PC-9 (cell line): ENCODE results near the gene ARID4A. TPM values are rescaled to one million over a fixed set of nuclear protein-coding genes. Genes with fewer than 3 reads are reported as not detected.
A peak's percentile ranks its signal among the peaks of the same experiment; 100 is the strongest.
"Not testable (repeated sequence)": the region's sequence is repeated elsewhere in the genome, so short reads cannot be mapped to it uniquely, and the experiment has no call there.

Experiments
- BruUV-seq: library from RNA; stranded (reverse); fragments of 400-500 nt; replicated peaks from 2 replicates; lab custom pipeline; 2021; lab: Mats Ljungman, UMichigan
- CTCF ChIA-PET: fragments of 300-600 bp; sonication (Branson Sonifier 250); formaldehyde crosslinking; loops from one replicate; lab custom pipeline; 2022; ENCODE audit warnings: antibody characterized with exemption; lab: Charles Lee
- POLR2A ChIA-PET: fragments of 300-600 bp; sonication (Branson Sonifier 250); formaldehyde crosslinking; loops from one replicate; lab custom pipeline; 2022; ENCODE audit warnings: antibody characterized with exemption; ENCODE audit not compliant: unreplicated experiment; lab: Charles Lee
- DNase-seq, 2 experiments: peaks; one replicate each; pipeline versions ENCODE4 v3.0.0 to v3.0.0-alpha.2; 2015 to 2022; ENCODE audit warnings: mixed read lengths in 1 of 2
- H2AFZ ChIP-seq: fragments of 200-600 bp; sonication (generic); 2 replicates; pipeline ENCODE4 v1.8.1; 2017; ENCODE audit warnings: antibody characterized with exemption
- H3F3A ChIP-seq: fragments of 200-600 bp; sonication (generic); 2 replicates; pipeline ENCODE4 v1.8.1; 2017; ENCODE audit warnings: antibody characterized with exemption, mild to moderate bottlenecking, low read depth; ENCODE audit not compliant: insufficient read depth
- H3K27ac ChIP-seq: fragments of 200-600 bp; sonication (generic); 2 replicates; pipeline ENCODE4 v1.6.1; 2016; ENCODE audit warnings: mixed run types
- H3K27me3 ChIP-seq: fragments of 200-600 bp; sonication (generic); 2 replicates; pipeline ENCODE4 v1.6.1; 2016; ENCODE audit warnings: low read depth, mixed run types; ENCODE audit not compliant: insufficient read depth
- H3K36me3 ChIP-seq: fragments of 200-600 bp; sonication (generic); 2 replicates; pipeline ENCODE4 v1.6.1; 2016; ENCODE audit warnings: low read depth, mixed run types
- H3K4me1 ChIP-seq: fragments of 200-600 bp; sonication (generic); replicated peaks from 2 replicates; pipeline ENCODE4 v1.6.1; 2016; ENCODE audit warnings: mixed run types; ENCODE audit not compliant: insufficient read depth
- H3K4me2 ChIP-seq: fragments of 200-600 bp; sonication (generic); 2 replicates; pipeline ENCODE4 v1.6.1; 2017; ENCODE audit warnings: mixed run types
- H3K4me3 ChIP-seq: fragments of 200-600 bp; sonication (generic); 2 replicates; pipeline ENCODE4 v1.6.1; 2016; ENCODE audit warnings: mixed run types
- H3K79me2 ChIP-seq: fragments of 200-600 bp; sonication (generic); 2 replicates; pipeline ENCODE4 v1.6.1; 2017; ENCODE audit warnings: low read depth, mixed run types
- H3K9me2 ChIP-seq: fragments of 200-600 bp; sonication (generic); 2 replicates; pipeline ENCODE4 v1.8.1; 2017; ENCODE audit warnings: mild to moderate bottlenecking; ENCODE audit not compliant: insufficient read depth
- H3K9me3 ChIP-seq: fragments of 200-600 bp; sonication (generic); 2 replicates; pipeline ENCODE4 v1.8.1; 2016; ENCODE audit warnings: low read depth; ENCODE audit not compliant: insufficient read depth
- H4K20me1 ChIP-seq: fragments of 200-600 bp; sonication (generic); 2 replicates; pipeline ENCODE4 v1.8.1; 2017; ENCODE audit not compliant: insufficient read depth
- EZH2 ChIP-seq: fragments of 200-600 bp; sonication (generic); IDR thresholded peaks from 2 replicates; pipeline ENCODE4 v1.8.0; 2017; ENCODE audit warnings: antibody characterized with exemption, low read depth
- intact Hi-C: fragments of 100-400 bp; cut with micrococcal nuclease; formaldehyde crosslinking; loops from one replicate; pipeline ENCODE4 v1.10.0; 2022; ENCODE audit not compliant: unreplicated experiment
- total RNA-seq: library from RNA; stranded (reverse); gene quantifications from 2 replicates; pipeline ENCODE4 v1.2.3, GENCODE V29; 2021
- TF ChIP-seq, protein P1 (sequence below): fragments of 200-600 bp; sonication (generic); conservative IDR thresholded peaks from 2 replicates; pipeline ENCODE4 v1.6.1; 2017; ENCODE audit warnings: mixed run types, antibody characterized with exemption, mild to moderate bottlenecking, moderate library complexity

The ARID4A gene
- total RNA-seq, 1 experiment from 2014 or later: 22.2 TPM

- intact Hi-C loops: no loop called here
- no peaks in the 10 kb centered on the region for H3K9me2 ChIP-seq
- no peaks in the 10 kb centered on the region for H3K9me3 ChIP-seq
- ChIA-PET CTCF (no interaction called here), POLR2A (no interaction called here)
- no peaks in the 10 kb centered on the region for H3K4me1 ChIP-seq
- peaks cover 6% of the 10 kb centered on the region for H3K36me3 ChIP-seq
- TF ChIP-seq, protein P1, sequence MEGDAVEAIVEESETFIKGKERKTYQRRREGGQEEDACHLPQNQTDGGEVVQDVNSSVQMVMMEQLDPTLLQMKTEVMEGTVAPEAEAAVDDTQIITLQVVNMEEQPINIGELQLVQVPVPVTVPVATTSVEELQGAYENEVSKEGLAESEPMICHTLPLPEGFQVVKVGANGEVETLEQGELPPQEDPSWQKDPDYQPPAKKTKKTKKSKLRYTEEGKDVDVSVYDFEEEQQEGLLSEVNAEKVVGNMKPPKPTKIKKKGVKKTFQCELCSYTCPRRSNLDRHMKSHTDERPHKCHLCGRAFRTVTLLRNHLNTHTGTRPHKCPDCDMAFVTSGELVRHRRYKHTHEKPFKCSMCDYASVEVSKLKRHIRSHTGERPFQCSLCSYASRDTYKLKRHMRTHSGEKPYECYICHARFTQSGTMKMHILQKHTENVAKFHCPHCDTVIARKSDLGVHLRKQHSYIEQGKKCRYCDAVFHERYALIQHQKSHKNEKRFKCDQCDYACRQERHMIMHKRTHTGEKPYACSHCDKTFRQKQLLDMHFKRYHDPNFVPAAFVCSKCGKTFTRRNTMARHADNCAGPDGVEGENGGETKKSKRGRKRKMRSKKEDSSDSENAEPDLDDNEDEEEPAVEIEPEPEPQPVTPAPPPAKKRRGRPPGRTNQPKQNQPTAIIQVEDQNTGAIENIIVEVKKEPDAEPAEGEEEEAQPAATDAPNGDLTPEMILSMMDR: no peak
- TF ChIP-seq EZH2: no peak
- no peaks in the 10 kb centered on the region for H3F3A ChIP-seq
- BruUV-seq: no TSS peak
- no peaks in the 10 kb centered on the region for H3K27me3 ChIP-seq
- no peak overlapping the region for H2AFZ ChIP-seq
- DNase-seq: no peak
- H4K20me1 ChIP-seq: no peaks in the 10 kb centered on the region; the same call in 1 of the 2 replicates
- no peak overlapping the region for H3K27ac ChIP-seq
- H3K4me2 ChIP-seq: no peak overlapping the region
- no peak overlapping the region for H3K4me3 ChIP-seq
- H3K79me2 ChIP-seq: no peaks in the 10 kb centered on the region
Observed at GRCh38 chr14:58356268-58356667, 57.9 kb downstream of the ARID4A start.

DNA sequence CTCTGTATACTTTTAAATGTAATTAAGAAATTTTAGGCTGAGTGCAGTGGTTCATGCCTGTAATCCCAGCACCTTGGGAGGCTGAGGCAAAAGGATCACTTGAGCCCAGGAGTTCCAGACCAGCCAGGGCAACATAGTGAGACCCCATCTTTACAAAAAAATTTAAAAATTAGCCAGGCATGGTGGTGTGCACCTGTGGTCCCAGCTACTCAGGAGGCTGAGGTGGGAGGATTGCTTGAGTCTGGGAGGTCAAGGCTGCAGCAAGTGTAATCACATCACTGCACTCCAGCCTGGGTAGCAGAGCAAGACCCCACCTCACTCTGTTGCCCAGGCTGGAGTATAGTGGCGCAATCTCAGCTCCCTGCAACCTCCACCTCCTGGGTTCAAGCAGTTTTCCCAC, 63.9 kb downstream of the ARID4A start:
- BruUV-seq, H3K4me3 ChIP-seq, H3K9me3 ChIP-seq, H3K27me3 ChIP-seq, H3K27ac ChIP-seq, H3K4me2 ChIP-seq, DNase-seq, H3F3A ChIP-seq, H3K79me2 ChIP-seq, H3K4me1 ChIP-seq, H4K20me1 ChIP-seq, H3K9me2 ChIP-seq, POLR2A ChIA-PET, H2AFZ ChIP-seq: not testable (repeated sequence)
- intact Hi-C loops: loop anchor here (2.0 kb wide), 1 partner anchor 253 kb away; no protein-coding TSS in a partner anchor
- peaks cover 12% of the 10 kb centered on the region for H3K36me3 ChIP-seq
- CTCF ChIA-PET: interaction anchor here (0.6 kb wide), 1 partner anchor 14 kb away, joined by 3 read pairs; no protein-coding TSS in a partner anchor

- ChIA-PET CTCF (interaction anchor here (0.6 kb wide), 1 partner anchor 14 kb away, joined by 3 read pairs; no protein-coding TSS in a partner anchor), POLR2A (no interaction called here)
- no TSS peak for BruUV-seq
- no peak for DNase-seq
- Histone ChIP-seq H3K27me3 (no peaks in the 10 kb centered on the region), H3K9me2 (no peaks in the 10 kb centered on the region), H4K20me1 (no peaks in the 10 kb centered on the region), H3F3A (no peaks in the 10 kb centered on the region), H3K4me2 (no peak overlapping the region), H3K79me2 (no peaks in the 10 kb centered on the region), H3K9me3 (no peaks in the 10 kb centered on the region), H3K27ac (no peak overlapping the region), H3K4me1 (no peaks in the 10 kb centered on the region), H3K4me3 (no peak overlapping the region), H3K36me3 (peaks cover 12% of the 10 kb centered on the region), H2AFZ (no peak overlapping the region)
- intact Hi-C loops: loop anchor here (2.0 kb wide), 1 partner anchor 254 kb away; no protein-coding TSS in a partner anchor
- TF ChIP-seq, protein P1: peak; percentile 53
- no peak for TF ChIP-seq EZH2
Observed at GRCh38 chr14:58362798-58363412, 64.5 kb downstream of the ARID4A start.
